T-helper 1 cell treated with Interleukin-12 subunit alpha and Interleukin-12 subunit beta and Interleukin-4 antibody, amounts not matched to agents 30 μg/mL and 1 μg/mL, for 36 hours (primary cell): ENCODE data around the gene CIAPIN1.
"Not testable (repeated sequence)": the region's sequence is repeated elsewhere in the genome, so short reads cannot be mapped to it uniquely, and the experiment has no call there.

Source experiments
- H3K27ac Mint-ChIP-seq: one replicate; pipeline ENCODE4 v1.8.0; 2021; ENCODE audit warnings: mild to moderate bottlenecking, mixed read lengths
- H3K27me3 Mint-ChIP-seq: one replicate; pipeline ENCODE4 v1.8.0; 2021; ENCODE audit warnings: low read depth, mixed read lengths
- H3K36me3 Mint-ChIP-seq: one replicate; pipeline ENCODE4 v1.8.0; 2021; ENCODE audit warnings: low read depth, mixed read lengths
- H3K4me1 Mint-ChIP-seq: one replicate; pipeline ENCODE4 v1.8.0; 2021; ENCODE audit warnings: low read depth, mixed read lengths
- H3K4me3 Mint-ChIP-seq: one replicate; pipeline ENCODE4 v1.8.0; 2021; ENCODE audit warnings: mild to moderate bottlenecking, moderate library complexity, mixed read lengths
- H3K9me3 Mint-ChIP-seq: one replicate; pipeline ENCODE4 v1.8.0; 2021; ENCODE audit warnings: mixed read lengths

The CIAPIN1 gene

GRCh38 chr16:57411362-57411976 is 35.7 kb downstream of the CIAPIN1 start:
- H3K36me3 Mint-ChIP-seq, result no peaks in the 10 kb centered on the region
- no peaks in the 10 kb centered on the region for H3K27me3 Mint-ChIP-seq
- H3K9me3 Mint-ChIP-seq, result no peaks in the 10 kb centered on the region
- H3K4me3 Mint-ChIP-seq, result no peak overlapping the region
- H3K27ac Mint-ChIP-seq, result no peak overlapping the region
- H3K4me1 Mint-ChIP-seq, result peaks cover 3% of the 10 kb centered on the region

GRCh38 chr16:57409870-57410587 is 37.2 kb downstream of the CIAPIN1 start:
- Mint-ChIP-seq H3K27ac (no peak overlapping the region), H3K27me3 (peaks cover 5% of the 10 kb centered on the region), H3K9me3 (no peaks in the 10 kb centered on the region), H3K4me3 (no peak overlapping the region), H3K4me1 (peaks cover 3% of the 10 kb centered on the region), H3K36me3 (no peaks in the 10 kb centered on the region)

- Mint-ChIP-seq H3K4me1 (peaks cover 3% of the 10 kb centered on the region), H3K27me3 (peaks cover 6% of the 10 kb centered on the region), H3K36me3 (no peaks in the 10 kb centered on the region), H3K4me3 (no peak overlapping the region), H3K27ac (no peak overlapping the region), H3K9me3 (no peaks in the 10 kb centered on the region)
Measured at GRCh38 chr16:57409065-57409464, 38.1 kb downstream of the CIAPIN1 start.

- Mint-ChIP-seq H3K4me3 (no peak overlapping the region), H3K4me1 (peaks cover 3% of the 10 kb centered on the region), H3K27ac (no peak overlapping the region), H3K27me3 (peaks cover 6% of the 10 kb centered on the region), H3K9me3 (no peaks in the 10 kb centered on the region), H3K36me3 (no peaks in the 10 kb centered on the region)
Measured at GRCh38 chr16:57407521-57408353, 39.4 kb downstream of the CIAPIN1 start.

GRCh38 chr16:57406881-57407280 is 40.3 kb downstream of the CIAPIN1 start:
- Mint-ChIP-seq H3K36me3 (no peaks in the 10 kb centered on the region), H3K4me3 (no peak overlapping the region), H3K27ac (no peak overlapping the region), H3K4me1 (peaks cover 3% of the 10 kb centered on the region), H3K9me3 (no peaks in the 10 kb centered on the region), H3K27me3 (peaks cover 6% of the 10 kb centered on the region)

GRCh38 chr16:57405097-57405496 is 42.1 kb downstream of the CIAPIN1 start:
- H3K27me3 Mint-ChIP-seq, result peaks cover 6% of the 10 kb centered on the region
- H3K36me3 Mint-ChIP-seq, result no peaks in the 10 kb centered on the region
- H3K9me3 Mint-ChIP-seq, result no peaks in the 10 kb centered on the region
- H3K27ac Mint-ChIP-seq, result no peak overlapping the region
- no peak overlapping the region for H3K4me3 Mint-ChIP-seq
- peaks cover 3% of the 10 kb centered on the region for H3K4me1 Mint-ChIP-seq

- Mint-ChIP-seq H3K27ac (no peak within 1 kb of the TSS), H3K36me3 (no peaks in the 10 kb centered on the region), H3K4me1 (peaks cover 3% of the 10 kb centered on the region), H3K27me3 (peaks cover 6% of the 10 kb centered on the region), H3K9me3 (no peaks in the 10 kb centered on the region), H3K4me3 (no peak within 1 kb of the TSS)
Measured at GRCh38 chr16:57403965-57404817, 43.0 kb downstream of the CIAPIN1 start, which contains the start of gene CCL17. TSS of gene CCL17 (plus strand) at chr16:57404767. CDS start at chr16:57413933, 9,166 bp downstream.

GRCh38 chr16:57401943-57402640 is 45.1 kb downstream of the CIAPIN1 start:
- no peaks in the 10 kb centered on the region for H3K9me3 Mint-ChIP-seq
- H3K27ac Mint-ChIP-seq, result no peak overlapping the region
- peaks cover 6% of the 10 kb centered on the region for H3K27me3 Mint-ChIP-seq
- H3K36me3 Mint-ChIP-seq, result no peaks in the 10 kb centered on the region
- H3K4me1 Mint-ChIP-seq, result no peaks in the 10 kb centered on the region
- H3K4me3 Mint-ChIP-seq, result no peak overlapping the region

GRCh38 chr16:57397493-57397892 is 49.7 kb downstream of the CIAPIN1 start:
- not testable (repeated sequence) for H3K4me1 Mint-ChIP-seq, H3K27ac Mint-ChIP-seq, H3K9me3 Mint-ChIP-seq, H3K4me3 Mint-ChIP-seq, H3K36me3 Mint-ChIP-seq, H3K27me3 Mint-ChIP-seq

GRCh38 chr16:57396786-57397185 is 50.4 kb downstream of the CIAPIN1 start:
- Mint-ChIP-seq H3K9me3 (no peaks in the 10 kb centered on the region), H3K27me3 (no peaks in the 10 kb centered on the region), H3K36me3 (no peaks in the 10 kb centered on the region), H3K4me3 (no peak overlapping the region), H3K4me1 (no peaks in the 10 kb centered on the region), H3K27ac (no peak overlapping the region)

GRCh38 chr16:57395026-57395425 is 52.2 kb downstream of the CIAPIN1 start:
- H3K27ac Mint-ChIP-seq, result no peak overlapping the region
- H3K4me3 Mint-ChIP-seq, result no peak overlapping the region
- no peaks in the 10 kb centered on the region for H3K36me3 Mint-ChIP-seq
- H3K4me1 Mint-ChIP-seq, result no peaks in the 10 kb centered on the region
- H3K27me3 Mint-ChIP-seq, result peaks cover 3% of the 10 kb centered on the region
- no peaks in the 10 kb centered on the region for H3K9me3 Mint-ChIP-seq

- Mint-ChIP-seq H3K4me3 (no peak overlapping the region), H3K4me1 (no peaks in the 10 kb centered on the region), H3K36me3 (no peaks in the 10 kb centered on the region)
Measured at GRCh38 chr16:57394444-57394843, 52.7 kb downstream of the CIAPIN1 start.

GRCh38 chr16:57392694-57393093 is 54.5 kb downstream of the CIAPIN1 start:
- no peaks in the 10 kb centered on the region for H3K4me1 Mint-ChIP-seq
- no peak overlapping the region for H3K27ac Mint-ChIP-seq
- H3K9me3 Mint-ChIP-seq, result no peaks in the 10 kb centered on the region
- H3K4me3 Mint-ChIP-seq, result no peak overlapping the region
- H3K36me3 Mint-ChIP-seq, result no peaks in the 10 kb centered on the region
- peaks cover 3% of the 10 kb centered on the region for H3K27me3 Mint-ChIP-seq

More at GRCh38 chr16:57394444-57394843, 52.7 kb downstream of the CIAPIN1 start:
- no peak overlapping the region for H3K27ac Mint-ChIP-seq
- H3K27me3 Mint-ChIP-seq, result peaks cover 3% of the 10 kb centered on the region
- H3K9me3 Mint-ChIP-seq, result no peaks in the 10 kb centered on the region
